Stimulated activated memory B cell treated with anti-CD40 and anti-IgM and Interleukin-4, amounts not matched to agents 10 μg/mL and 1 μg/mL and 100 μg/mL, for 72 hours (primary cell): Measurements from ENCODE around the gene SPATS2L.
A peak's percentile ranks its signal among the peaks of the same experiment; 100 is the strongest.

ENCODE experiments used
- ATAC-seq: fragments of 150-1000 bp; cut with Tn5 transposase; 2 replicates; pipeline ENCODE4 v1.10.0; 2021
- H3K27ac Mint-ChIP-seq: one replicate; pipeline ENCODE4 v1.8.0; 2022; ENCODE audit warnings: mild to moderate bottlenecking, mixed read lengths
- H3K27me3 Mint-ChIP-seq: one replicate; pipeline ENCODE4 v1.8.0; 2022; ENCODE audit warnings: mixed read lengths
- H3K36me3 Mint-ChIP-seq: one replicate; pipeline ENCODE4 v1.8.0; 2022; ENCODE audit warnings: mixed read lengths
- H3K4me1 Mint-ChIP-seq: one replicate; pipeline ENCODE4 v1.8.0; 2022; ENCODE audit warnings: mixed read lengths
- H3K4me3 Mint-ChIP-seq: one replicate; pipeline ENCODE4 v1.8.0; 2022; ENCODE audit warnings: mild to moderate bottlenecking, moderate library complexity, mixed read lengths
- H3K9me3 Mint-ChIP-seq: one replicate; pipeline ENCODE4 v1.8.0; 2022; ENCODE audit warnings: mixed read lengths

Gene SPATS2L

GRCh38 chr2:200498402-200499162 is 192.1 kb downstream of the SPATS2L start:
- Mint-ChIP-seq H3K9me3 (peaks cover 4% of the 10 kb centered on the region), H3K27ac (no peak overlapping the region), H3K4me3 (no peak overlapping the region), H3K27me3 (no peaks in the 10 kb centered on the region), H3K36me3 (peaks cover 62% of the 10 kb centered on the region), H3K4me1 (no peaks in the 10 kb centered on the region)
- no peak for ATAC-seq

GRCh38 chr2:200502196-200502595 is 195.7 kb downstream of the SPATS2L start:
- Mint-ChIP-seq H3K4me3 (no peak overlapping the region), H3K36me3 (peaks cover 45% of the 10 kb centered on the region), H3K9me3 (peaks cover 4% of the 10 kb centered on the region), H3K27ac (no peak overlapping the region), H3K27me3 (no peaks in the 10 kb centered on the region), H3K4me1 (no peaks in the 10 kb centered on the region)
- ATAC-seq = no peak

GRCh38 chr2:200506679-200507078 is 200.2 kb downstream of the SPATS2L start:
- Mint-ChIP-seq H3K4me1 (peaks cover 10% of the 10 kb centered on the region), H3K36me3 (peaks cover 25% of the 10 kb centered on the region), H3K9me3 (peaks cover 4% of the 10 kb centered on the region), H3K27me3 (no peaks in the 10 kb centered on the region), H3K4me3 (no peak overlapping the region), H3K27ac (no peak overlapping the region)
- ATAC-seq = no peak

- ATAC-seq = no peak
- H3K9me3 Mint-ChIP-seq = peaks cover 3% of the 10 kb centered on the region
- no peak overlapping the region for H3K27ac Mint-ChIP-seq
- peaks cover 22% of the 10 kb centered on the region for H3K36me3 Mint-ChIP-seq
- H3K4me3 Mint-ChIP-seq = no peak overlapping the region
- no peaks in the 10 kb centered on the region for H3K27me3 Mint-ChIP-seq
- peaks cover 10% of the 10 kb centered on the region for H3K4me1 Mint-ChIP-seq
Observed at GRCh38 chr2:200507179-200507578, 200.7 kb downstream of the SPATS2L start.

- peaks cover 10% of the 10 kb centered on the region for H3K4me1 Mint-ChIP-seq
- ATAC-seq = no peak
Observed at GRCh38 chr2:200509235-200509611, 202.7 kb downstream of the SPATS2L start.

GRCh38 chr2:200509612-200510433 is 203.3 kb downstream of the SPATS2L start, which contains the start of gene KCTD18:
Gene KCTD18 (minus strand): TSS chr2:200510068. CDS start chr2:200507016, 3,052 bp downstream.
- ATAC-seq = peak; percentile 99
- Mint-ChIP-seq H3K9me3 (no peaks in the 10 kb centered on the region), H3K4me3 (peak within 1 kb of the TSS; percentile 89), H3K4me1 (peaks cover 10% of the 10 kb centered on the region), H3K27ac (peak within 1 kb of the TSS; percentile 85), H3K27me3 (no peaks in the 10 kb centered on the region), H3K36me3 (peaks cover 7% of the 10 kb centered on the region)

More at GRCh38 chr2:200509235-200509611, 202.7 kb downstream of the SPATS2L start:
- Mint-ChIP-seq H3K36me3 (peaks cover 7% of the 10 kb centered on the region), H3K27ac (peak overlapping the region; percentile 85), H3K9me3 (no peaks in the 10 kb centered on the region), H3K4me3 (peak overlapping the region; percentile 85), H3K27me3 (no peaks in the 10 kb centered on the region)

- Mint-ChIP-seq H3K9me3 (no peaks in the 10 kb centered on the region), H3K4me3 (no peak overlapping the region), H3K36me3 (peaks cover 5% of the 10 kb centered on the region), H3K27ac (no peak overlapping the region), H3K27me3 (peaks cover 7% of the 10 kb centered on the region), H3K4me1 (no peaks in the 10 kb centered on the region)
- ATAC-seq = no peak
Observed at GRCh38 chr2:200515155-200515554, 208.7 kb downstream of the SPATS2L start.

- H3K36me3 Mint-ChIP-seq = no peaks in the 10 kb centered on the region
- no peaks in the 10 kb centered on the region for H3K9me3 Mint-ChIP-seq
- no peak overlapping the region for H3K4me3 Mint-ChIP-seq
- ATAC-seq = no peak
- peaks cover 9% of the 10 kb centered on the region for H3K4me1 Mint-ChIP-seq
- no peak overlapping the region for H3K27ac Mint-ChIP-seq
- no peaks in the 10 kb centered on the region for H3K27me3 Mint-ChIP-seq
Observed at GRCh38 chr2:200523158-200523557, 216.7 kb downstream of the SPATS2L start.

GRCh38 chr2:200523604-200524003 is 217.1 kb downstream of the SPATS2L start:
- no peak for ATAC-seq
- no peaks in the 10 kb centered on the region for H3K9me3 Mint-ChIP-seq
- H3K27me3 Mint-ChIP-seq = no peaks in the 10 kb centered on the region
- H3K4me3 Mint-ChIP-seq = no peak overlapping the region
- H3K4me1 Mint-ChIP-seq = peaks cover 9% of the 10 kb centered on the region
- no peaks in the 10 kb centered on the region for H3K36me3 Mint-ChIP-seq
- H3K27ac Mint-ChIP-seq = no peak overlapping the region

- peaks cover 9% of the 10 kb centered on the region for H3K4me1 Mint-ChIP-seq
- H3K27ac Mint-ChIP-seq = no peak overlapping the region
- H3K9me3 Mint-ChIP-seq = no peaks in the 10 kb centered on the region
- no peak for ATAC-seq
- no peaks in the 10 kb centered on the region for H3K36me3 Mint-ChIP-seq
- H3K27me3 Mint-ChIP-seq = no peaks in the 10 kb centered on the region
- H3K4me3 Mint-ChIP-seq = no peak overlapping the region
Observed at GRCh38 chr2:200525066-200525465, 218.6 kb downstream of the SPATS2L start.

GRCh38 chr2:200525551-200525881 is 219.0 kb downstream of the SPATS2L start:
- Mint-ChIP-seq H3K27ac (peak overlapping the region; percentile 86), H3K4me1 (peaks cover 9% of the 10 kb centered on the region), H3K27me3 (no peaks in the 10 kb centered on the region), H3K9me3 (no peaks in the 10 kb centered on the region), H3K36me3 (no peaks in the 10 kb centered on the region), H3K4me3 (peak overlapping the region; percentile 93)
- ATAC-seq = no peak

GRCh38 chr2:200525882-200526651 is 219.6 kb downstream of the SPATS2L start, which contains the start of gene SGO2:
Gene SGO2 (plus strand): TSS chr2:200526207. CDS start chr2:200532976, 6,769 bp downstream.
- Mint-ChIP-seq H3K9me3 (no peaks in the 10 kb centered on the region), H3K36me3 (no peaks in the 10 kb centered on the region), H3K27me3 (no peaks in the 10 kb centered on the region), H3K27ac (peak within 1 kb of the TSS; percentile 86), H3K4me1 (peaks cover 9% of the 10 kb centered on the region), H3K4me3 (peak within 1 kb of the TSS; percentile 93)
- peak; percentile 100 for ATAC-seq

GRCh38 chr2:200528228-200528627 is 221.7 kb downstream of the SPATS2L start:
- Mint-ChIP-seq H3K4me1 (peaks cover 9% of the 10 kb centered on the region), H3K27me3 (no peaks in the 10 kb centered on the region), H3K9me3 (no peaks in the 10 kb centered on the region), H3K27ac (no peak overlapping the region), H3K4me3 (no peak overlapping the region), H3K36me3 (no peaks in the 10 kb centered on the region)
- ATAC-seq = no peak
